ENCODE measurements around the gene LZTR1.
"Not testable (repeated sequence)": the region's sequence is repeated elsewhere in the genome, so short reads cannot be mapped to it uniquely, and the experiment has no call there.

LZTR1 gene

DNA sequence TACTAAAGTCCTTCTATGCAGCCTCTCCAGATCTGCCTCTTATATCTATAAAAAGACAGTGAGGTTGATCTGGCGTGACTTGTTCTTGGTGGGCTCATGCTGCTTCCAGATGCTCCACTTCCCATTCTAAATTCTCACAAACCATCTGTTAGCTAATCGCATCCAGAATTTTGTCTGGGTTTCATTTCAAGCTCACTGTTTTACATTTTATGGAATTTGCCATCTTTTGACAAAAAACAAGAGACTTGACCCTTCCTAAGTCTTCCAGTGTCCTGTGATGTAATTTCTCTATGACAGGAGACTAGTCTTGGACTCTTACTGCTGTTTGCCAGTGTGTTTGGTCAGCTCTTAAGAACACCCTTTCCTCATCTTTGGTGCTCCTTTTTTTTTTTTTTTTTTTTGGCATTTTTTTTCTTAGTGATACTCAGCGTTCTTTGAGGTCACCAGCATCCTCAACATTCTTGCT lies 41.9 kb upstream of the LZTR1 start:
- no peak for TF ChIP-seq CTCF (IDR thresholded peaks at IDR 0.05; ENCODE audit: low read depth, low read length, missing control alignments)
- H3K4me3 ChIP-seq (replicated peaks; ENCODE audit: low read depth, low read length) = no peak overlapping the region
- DNase-seq (ENCODE audit: extremely low read depth, low read depth) = peak; percentile 81

DNA sequence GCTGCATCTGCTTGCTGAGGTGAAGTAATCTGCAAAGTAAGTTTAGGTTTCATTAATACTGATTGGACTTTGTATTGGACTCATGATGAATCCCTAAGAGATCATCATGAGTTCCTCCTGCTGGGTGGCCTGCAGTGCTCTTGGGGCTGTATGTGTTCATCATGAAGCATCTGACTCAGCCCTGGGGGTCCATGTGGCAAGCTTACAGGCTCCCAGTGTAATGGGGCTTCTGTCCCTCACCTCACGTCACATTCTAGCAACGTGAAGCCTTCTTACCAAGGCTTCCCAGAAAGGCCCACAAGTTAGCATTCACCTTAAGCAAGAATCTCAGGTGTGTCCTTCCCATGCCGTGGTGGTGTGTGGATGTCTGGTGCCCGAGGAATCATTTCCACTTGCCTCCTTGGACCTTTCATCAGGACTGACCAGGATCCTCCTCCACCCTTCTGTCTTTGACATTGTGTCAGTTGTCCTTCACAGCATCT lies 41.2 kb upstream of the LZTR1 start:
- no peak for DNase-seq (ENCODE audit: extremely low read depth, low read depth)
- no peak overlapping the region for H3K4me3 ChIP-seq (replicated peaks; ENCODE audit: low read depth, low read length)
- no peak for TF ChIP-seq CTCF (IDR thresholded peaks at IDR 0.05; ENCODE audit: low read depth, low read length, missing control alignments)

DNA sequence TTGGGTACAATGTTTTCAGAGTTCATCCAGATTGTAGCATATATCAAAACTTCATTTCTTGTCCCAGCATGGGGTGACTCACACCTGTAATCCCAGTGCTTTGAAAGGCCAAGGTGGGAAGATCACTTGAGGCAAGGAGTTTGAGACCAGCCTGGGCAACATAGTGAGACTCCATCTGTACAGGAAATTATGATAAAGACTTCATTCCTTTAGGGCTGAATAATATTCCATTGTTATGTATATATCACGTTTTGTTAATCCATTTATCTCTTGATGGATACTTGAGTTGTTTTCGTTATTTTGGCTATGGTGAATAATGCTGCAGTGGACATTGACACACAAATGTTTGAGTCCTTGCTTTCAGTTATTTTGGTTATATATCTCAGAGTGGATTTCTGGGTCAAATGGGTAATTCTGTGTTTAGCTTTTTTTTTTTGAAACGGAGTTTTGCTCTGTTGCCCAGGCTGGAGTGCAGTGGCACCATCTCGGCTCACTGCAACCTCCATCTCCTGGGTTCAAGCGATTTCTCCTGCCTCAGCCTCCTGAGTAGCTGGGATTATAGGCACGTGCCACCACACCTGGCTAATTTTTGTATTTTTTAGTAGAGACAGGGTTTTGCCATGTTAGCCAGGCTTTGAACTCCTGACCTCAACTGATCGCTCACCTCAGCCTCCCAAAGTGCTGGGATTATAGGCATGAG lies 39.7 kb upstream of the LZTR1 start:
- H3K4me3 ChIP-seq (replicated peaks; ENCODE audit: low read depth, low read length); DNase-seq (ENCODE audit: extremely low read depth, low read depth): not testable (repeated sequence)

GRCh38 chr22:20943104-20943933 lies 38.8 kb upstream of the LZTR1 start:
- no peak for DNase-seq (ENCODE audit: extremely low read depth, low read depth)
- H3K4me3 ChIP-seq (replicated peaks; ENCODE audit: low read depth, low read length) = no peak overlapping the region
- TF ChIP-seq CTCF (IDR thresholded peaks at IDR 0.05; ENCODE audit: low read depth, low read length, missing control alignments) = no peak

- DNase-seq (ENCODE audit: extremely low read depth, low read depth) = no peak
- no peak overlapping the region for H3K4me3 ChIP-seq (replicated peaks; ENCODE audit: low read depth, low read length)
- TF ChIP-seq CTCF (IDR thresholded peaks at IDR 0.05; ENCODE audit: low read depth, low read length, missing control alignments) = no peak
These were observed 38.1 kb upstream of the LZTR1 start for GRCh38 chr22:20944042-20944441.

GRCh38 chr22:20945578-20945934 lies 36.5 kb upstream of the LZTR1 start:
- no peak overlapping the region for H3K4me3 ChIP-seq (replicated peaks; ENCODE audit: low read depth, low read length)
- TF ChIP-seq CTCF (IDR thresholded peaks at IDR 0.05; ENCODE audit: low read depth, low read length, missing control alignments) = no peak

More at GRCh38 chr22:20945578-20945934, 36.5 kb upstream of the LZTR1 start:
- no peak for DNase-seq (ENCODE audit: extremely low read depth, low read depth)
